A549 (cell line): Measurements from ENCODE around the gene B4GALT1.
"Not testable (repeated sequence)": the region's sequence is repeated elsewhere in the genome, so short reads cannot be mapped to it uniquely, and the experiment has no call there.

ENCODE experiments used
- CTCF ChIP-seq: fragments of >200 bp; sonication (Bioruptor Twin); formaldehyde crosslinking; IDR thresholded peaks from 3 replicates; pipeline ENCODE4 v1.5.1; 2016
- JUNB ChIP-seq: fragments of >200 bp; sonication (Bioruptor Twin); formaldehyde crosslinking; IDR thresholded peaks from 2 replicates; pipeline ENCODE4 v1.6.1; 2016
- KDM1A ChIP-seq: fragments of 200-600 bp; sonication (generic); IDR thresholded peaks from 2 replicates; pipeline ENCODE4 v1.6.1; 2016; ENCODE audit warnings: low read depth, mild to moderate bottlenecking
- MAFK ChIP-seq: fragments of 450-650 bp; IDR thresholded peaks from 2 replicates; pipeline ENCODE4 v1.6.1; 2014; ENCODE audit not compliant: partially characterized antibody
- MAX ChIP-seq: IDR thresholded peaks from 2 replicates; pipeline ENCODE4 v1.6.1; 2012
- MYC ChIP-seq: IDR thresholded peaks from 2 replicates; pipeline ENCODE4 v1.6.1; 2012; ENCODE audit warnings: mild to moderate bottlenecking, inconsistent platforms, low read length, improper control_type of control experiment, borderline replicate concordance
- POLR2A ChIP-seq: IDR thresholded peaks from 2 replicates; pipeline ENCODE4 v1.6.1; 2012; ENCODE audit warnings: mild to moderate bottlenecking, low read length
- RCOR1 ChIP-seq: fragments of 150-350 bp; IDR thresholded peaks from 2 replicates; pipeline ENCODE4 v1.6.1; 2014; ENCODE audit warnings: antibody characterized with exemption, low read length, low read depth
- SMC3 ChIP-seq: fragments of >200 bp; sonication (Bioruptor Twin); formaldehyde crosslinking; IDR thresholded peaks from 3 replicates; pipeline ENCODE4 v1.6.1; 2018; ENCODE audit warnings: inconsistent platforms
- ZNF302 ChIP-seq: fragments of 250-450 bp; sonication (Bioruptor Pico); IDR thresholded peaks from 2 replicates; pipeline ENCODE4 v1.9.0; 2021; ENCODE audit warnings: inconsistent platforms, mild to moderate bottlenecking, moderate library complexity

GRCh38 chr9:33085672-33086071 lies 81.5 kb downstream of the B4GALT1 start:
- not testable (repeated sequence) for TF ChIP-seq KDM1A; MYC; JUNB; CTCF; POLR2A; SMC3; MAX; RCOR1; ZNF302 (CRISPR knock-in tag); MAFK
